ENCODE measurements around the gene CADPS. TPM values are rescaled to one million over a fixed set of nuclear protein-coding genes. Genes with fewer than 3 reads are reported as not detected.

CADPS gene
- total and polyA plus RNA-seq, 10 donors, result 0.16 to 3.6 (median 0.40) TPM

DNA sequence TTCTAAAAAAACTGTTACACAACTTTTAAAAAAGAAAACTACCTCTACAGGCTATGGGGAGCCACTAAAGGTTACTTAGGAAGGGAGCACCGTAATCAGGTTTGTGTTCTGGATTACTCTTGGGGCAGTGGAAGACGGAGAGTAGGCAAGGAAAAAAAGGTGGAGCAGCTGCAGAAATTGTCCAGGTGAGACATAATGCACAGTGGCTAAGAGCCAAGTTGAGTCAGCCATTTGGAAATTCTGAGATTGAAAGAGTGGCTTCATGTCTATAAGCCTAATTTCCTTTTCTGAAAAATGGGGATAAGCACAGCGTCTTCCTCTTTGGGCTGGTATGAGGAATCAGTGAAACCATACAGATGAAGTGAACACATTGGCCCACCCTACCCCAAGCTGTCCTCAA is 195.2 kb downstream of the CADPS start:
- Histone ChIP-seq H3K36me3 (no peaks in the 10 kb centered on the region), H3K4me3 (no peak overlapping the region), H3K27me3 (replicated peaks in 1 of 7) (peaks cover 0 to 6% (median 0%) of the 10 kb centered on the region in 7 donors), H3K9me3 (no peaks in the 10 kb centered on the region), H3K27ac (no peak overlapping the region), H3K4me1 (no peaks in the 10 kb centered on the region)
- no peak for DNase-seq
- TF ChIP-seq POLR2AphosphoS5 (IDR thresholded peaks at IDR 0.05) (no peak), POLR2A (IDR thresholded peaks at IDR 0.05) (no peak)
- TF ChIP-seq, protein P1, sequence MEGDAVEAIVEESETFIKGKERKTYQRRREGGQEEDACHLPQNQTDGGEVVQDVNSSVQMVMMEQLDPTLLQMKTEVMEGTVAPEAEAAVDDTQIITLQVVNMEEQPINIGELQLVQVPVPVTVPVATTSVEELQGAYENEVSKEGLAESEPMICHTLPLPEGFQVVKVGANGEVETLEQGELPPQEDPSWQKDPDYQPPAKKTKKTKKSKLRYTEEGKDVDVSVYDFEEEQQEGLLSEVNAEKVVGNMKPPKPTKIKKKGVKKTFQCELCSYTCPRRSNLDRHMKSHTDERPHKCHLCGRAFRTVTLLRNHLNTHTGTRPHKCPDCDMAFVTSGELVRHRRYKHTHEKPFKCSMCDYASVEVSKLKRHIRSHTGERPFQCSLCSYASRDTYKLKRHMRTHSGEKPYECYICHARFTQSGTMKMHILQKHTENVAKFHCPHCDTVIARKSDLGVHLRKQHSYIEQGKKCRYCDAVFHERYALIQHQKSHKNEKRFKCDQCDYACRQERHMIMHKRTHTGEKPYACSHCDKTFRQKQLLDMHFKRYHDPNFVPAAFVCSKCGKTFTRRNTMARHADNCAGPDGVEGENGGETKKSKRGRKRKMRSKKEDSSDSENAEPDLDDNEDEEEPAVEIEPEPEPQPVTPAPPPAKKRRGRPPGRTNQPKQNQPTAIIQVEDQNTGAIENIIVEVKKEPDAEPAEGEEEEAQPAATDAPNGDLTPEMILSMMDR (IDR thresholded peaks at IDR 0.05 in 8 of 11, conservative IDR thresholded peaks at IDR 0.05 in 3 of 11), result no peak
- intact Hi-C loops (cut with DNase I; ENCODE audit: low total_unique reads), result no loop called here
- WGBS, 5 donors, result 72 to 88% (median 82%) methylated on average over 3 of the region's 3 CpGs

DNA sequence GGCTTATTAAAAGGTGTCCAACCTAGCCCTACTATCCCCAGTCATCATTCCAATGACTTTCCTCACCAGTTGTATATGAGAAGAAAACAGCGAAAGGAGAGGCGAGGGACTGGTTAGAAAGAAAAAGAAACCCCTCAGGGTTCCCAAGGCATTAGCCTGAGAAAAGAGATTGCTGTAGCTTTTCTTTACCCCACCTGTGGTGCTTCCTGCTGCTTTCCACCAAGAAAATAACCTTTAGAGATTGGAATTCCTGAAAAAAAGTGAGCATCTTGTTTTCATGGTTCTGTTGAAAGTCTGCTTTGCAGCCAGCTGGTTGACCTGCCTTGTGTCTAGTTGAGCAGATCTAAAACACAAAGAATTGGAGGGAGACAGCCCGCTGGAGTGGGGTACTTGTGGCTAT is 196.4 kb downstream of the CADPS start:
- peaks cover 0 to 6% (median 0%) of the 10 kb centered on the region in 7 donors for H3K27me3 ChIP-seq (replicated peaks in 1 of 7)
- H3K4me3 ChIP-seq, result no peak overlapping the region
- TF ChIP-seq, protein P1 (IDR thresholded peaks at IDR 0.05 in 8 of 11, conservative IDR thresholded peaks at IDR 0.05 in 3 of 11), result no peak
- H3K36me3 ChIP-seq, result no peaks in the 10 kb centered on the region
- no peaks in the 10 kb centered on the region for H3K9me3 ChIP-seq
- no peak overlapping the region for H3K27ac ChIP-seq
- H3K4me1 ChIP-seq, result no peaks in the 10 kb centered on the region
- 51 to 66% (median 61%) methylated on average over 3 of the region's 3 CpGs for WGBS, 5 donors
- no peak for DNase-seq
- intact Hi-C loops (cut with DNase I; ENCODE audit: low total_unique reads), result no loop called here

DNA sequence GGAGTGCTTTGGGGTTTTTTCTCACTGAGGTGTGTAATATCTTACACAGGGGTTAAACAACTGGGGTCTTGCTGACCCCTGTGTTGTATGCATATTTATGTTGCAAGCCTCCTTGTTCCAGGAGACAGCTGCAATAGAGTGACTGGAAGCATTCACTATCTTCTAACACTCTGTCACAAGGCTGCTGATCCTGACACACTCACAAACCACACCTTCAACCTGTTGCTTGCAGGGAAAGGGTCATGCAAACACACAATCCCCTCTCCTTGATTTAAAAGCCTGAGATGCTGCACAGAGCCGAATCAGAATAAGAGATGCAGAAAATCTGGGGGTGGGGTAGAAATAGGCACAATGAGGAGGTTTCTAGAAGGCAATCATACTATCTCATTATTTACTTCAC is 197.3 kb downstream of the CADPS start:
- TF ChIP-seq POLR2AphosphoS5 (IDR thresholded peaks at IDR 0.05), result no peak
- Histone ChIP-seq H3K4me3 (no peak overlapping the region), H3K27ac (no peak overlapping the region), H3K9me3 (no peaks in the 10 kb centered on the region), H3K36me3 (no peaks in the 10 kb centered on the region), H3K27me3 (replicated peaks in 1 of 7) (peaks cover 0 to 6% (median 0%) of the 10 kb centered on the region in 7 donors), H3K4me1 (no peaks in the 10 kb centered on the region)
- intact Hi-C loops (cut with DNase I; ENCODE audit: low total_unique reads), result no loop called here
- no peak for DNase-seq
- WGBS, 5 donors, result 44 to 62% (median 46%) methylated on average over 1 of the region's 1 CpG

DNA sequence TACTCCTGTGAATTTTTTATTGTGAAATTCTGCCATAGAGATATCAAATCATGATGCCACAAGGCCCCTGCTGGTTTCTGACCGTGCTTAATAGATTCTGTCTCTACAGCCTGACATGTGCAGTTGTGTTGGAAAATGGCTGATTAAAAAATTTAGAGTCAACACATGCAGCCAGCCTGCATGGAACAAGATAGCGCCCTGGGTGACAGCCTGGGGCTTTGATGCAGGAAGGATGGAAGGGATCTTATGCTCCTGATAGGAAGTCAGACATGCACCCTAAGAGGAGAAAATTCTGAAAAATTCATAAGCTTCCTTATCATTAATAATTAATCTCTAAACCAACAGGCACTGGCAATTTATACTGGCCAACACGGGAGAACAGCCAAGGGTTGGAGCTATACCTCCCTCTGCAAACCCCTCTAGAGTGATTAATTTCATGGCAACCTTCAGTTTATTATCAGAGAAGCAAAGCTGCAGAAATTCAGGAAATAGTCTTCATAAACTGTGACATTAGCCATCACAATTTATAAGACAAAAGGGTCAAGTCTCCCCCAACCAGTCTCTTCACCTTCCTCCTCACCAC is 198.4 kb downstream of the CADPS start:
- H3K4me3 ChIP-seq, result no peak overlapping the region
- H3K27ac ChIP-seq, result no peak overlapping the region
- no peaks in the 10 kb centered on the region for H3K9me3 ChIP-seq
- WGBS, 5 donors, result 62 to 73% (median 71%) methylated on average over 3 of the region's 3 CpGs
- TF ChIP-seq POLR2AphosphoS5 (IDR thresholded peaks at IDR 0.05), result no peak
- TF ChIP-seq, protein P1 (IDR thresholded peaks at IDR 0.05 in 8 of 11, conservative IDR thresholded peaks at IDR 0.05 in 3 of 11), result no peak
- no peak for TF ChIP-seq POLR2A (IDR thresholded peaks at IDR 0.05)
- DNase-seq, result no peak
- peaks cover 0 to 6% (median 0%) of the 10 kb centered on the region in 7 donors for H3K27me3 ChIP-seq (replicated peaks in 1 of 7)
- no peaks in the 10 kb centered on the region for H3K4me1 ChIP-seq
- intact Hi-C loops (cut with DNase I; ENCODE audit: low total_unique reads), result no loop called here
- H3K36me3 ChIP-seq, result no peaks in the 10 kb centered on the region

DNA sequence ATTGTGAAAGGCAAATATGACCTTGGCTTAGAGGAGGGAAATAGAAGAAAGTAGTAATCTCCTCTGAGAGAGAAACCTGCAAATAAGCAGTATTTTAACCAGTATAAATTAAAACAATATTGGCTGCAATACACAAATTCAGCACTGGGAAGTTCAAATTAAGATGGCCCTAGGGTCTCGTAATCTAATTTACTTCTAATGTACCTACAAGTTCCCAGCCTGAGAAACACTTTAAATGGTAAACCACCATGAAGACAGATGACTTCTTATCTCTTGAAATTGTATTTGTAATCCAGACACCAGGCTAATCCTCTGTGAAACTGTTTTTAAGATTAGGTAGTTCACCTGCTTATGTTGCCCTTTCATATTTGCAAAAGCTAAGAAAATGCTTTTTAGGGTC is 199.7 kb downstream of the CADPS start:
- TF ChIP-seq, protein P1 (IDR thresholded peaks at IDR 0.05 in 8 of 11, conservative IDR thresholded peaks at IDR 0.05 in 3 of 11), result no peak
- no peak for TF ChIP-seq POLR2A (IDR thresholded peaks at IDR 0.05)
- TF ChIP-seq POLR2AphosphoS5 (IDR thresholded peaks at IDR 0.05), result no peak
- Histone ChIP-seq H3K4me3 (no peak overlapping the region), H3K36me3 (no peaks in the 10 kb centered on the region), H3K27me3 (replicated peaks in 1 of 7) (peaks cover 0 to 6% (median 0%) of the 10 kb centered on the region in 7 donors), H3K27ac (no peak overlapping the region), H3K4me1 (no peaks in the 10 kb centered on the region), H3K9me3 (no peaks in the 10 kb centered on the region)
- 76 to 88% (median 83%) methylated on average over 1 of the region's 1 CpG for whole genome bisulfite sequencing, 5 donors
- DNase-seq, result no peak
- intact Hi-C loops (cut with DNase I; ENCODE audit: low total_unique reads), result no loop called here
